H9 (cell line): ENCODE measurements around the gene TFCP2. TPM values are rescaled to one million over a fixed set of nuclear protein-coding genes. Genes with fewer than 3 reads are reported as not detected.

ENCODE experiments used
- DNase-seq: peaks from one replicate; pipeline ENCODE4 v3.0.0-alpha.2; 2017
- H2AFZ ChIP-seq: one replicate; pipeline ENCODE4 v1.6.1; 2013; ENCODE audit warnings: mild to moderate bottlenecking, low read length, control low read depth, moderate library complexity
- H2AK5ac ChIP-seq: 2 replicates; pipeline ENCODE4 v1.6.1; 2013; ENCODE audit warnings: low read length, control low read depth, mixed read lengths; ENCODE audit not compliant: insufficient read length
- H2BK120ac ChIP-seq: one replicate; pipeline ENCODE4 v1.6.1; 2013; ENCODE audit warnings: low read depth, mild to moderate bottlenecking, low read length, control low read depth, inconsistent platforms; ENCODE audit not compliant: poor library complexity, severe bottlenecking
- H2BK12ac ChIP-seq: 2 replicates; pipeline ENCODE4 v1.6.1; 2013; ENCODE audit warnings: low read length, control low read depth, mixed read lengths, low read depth; ENCODE audit not compliant: insufficient read length
- H2BK15ac ChIP-seq: 2 replicates; pipeline ENCODE4 v1.6.1; 2013; ENCODE audit warnings: low read depth, low read length, control low read depth
- H2BK20ac ChIP-seq: one replicate; pipeline ENCODE4 v1.6.1; 2013; ENCODE audit warnings: low read depth, mild to moderate bottlenecking, low read length, control low read depth, inconsistent platforms; ENCODE audit not compliant: poor library complexity, severe bottlenecking
- H2BK5ac ChIP-seq: 2 replicates; pipeline ENCODE4 v1.6.1; 2013; ENCODE audit warnings: low read length, control low read depth, mixed read lengths; ENCODE audit not compliant: insufficient read length
- H3K14ac ChIP-seq: 2 replicates; pipeline ENCODE4 v1.6.1; 2013; ENCODE audit warnings: low read length, control low read depth; ENCODE audit not compliant: insufficient read depth
- H3K18ac ChIP-seq: 2 replicates; pipeline ENCODE4 v1.6.1; 2013; ENCODE audit warnings: low read depth, mild to moderate bottlenecking, mixed read lengths, low read length, control low read depth; ENCODE audit not compliant: insufficient read length
- H3K23ac ChIP-seq: 2 replicates; pipeline ENCODE4 v1.6.1; 2013; ENCODE audit warnings: low read length, control low read depth, mixed read lengths, low read depth; ENCODE audit not compliant: insufficient read length
- H3K23me2 ChIP-seq: 2 replicates; pipeline ENCODE4 v1.6.1; 2013; ENCODE audit warnings: low read depth, mild to moderate bottlenecking, mixed read lengths, low read length, control low read depth; ENCODE audit not compliant: insufficient read length, poor library complexity, severe bottlenecking
- H3K27ac ChIP-seq: 2 replicates; pipeline ENCODE4 v1.5.1; 2013; ENCODE audit warnings: low read length, control low read depth, mixed read lengths, low read depth; ENCODE audit not compliant: insufficient read length
- H3K27me3 ChIP-seq: 2 replicates; pipeline ENCODE4 v1.6.1; 2013; ENCODE audit warnings: low read length, control low read depth, inconsistent platforms; ENCODE audit not compliant: insufficient read depth
- H3K4ac ChIP-seq: 2 replicates; pipeline ENCODE4 v1.6.1; 2013; ENCODE audit warnings: low read depth, mild to moderate bottlenecking, control low read depth, inconsistent platforms, low read length, moderate library complexity
- H3K4me1 ChIP-seq: 2 replicates; pipeline ENCODE4 v1.6.1; 2013; ENCODE audit warnings: low read length, control low read depth, inconsistent platforms; ENCODE audit not compliant: insufficient read depth
- H3K4me2 ChIP-seq: 2 replicates; pipeline ENCODE4 v1.6.1; 2013; ENCODE audit warnings: low read length, control low read depth, mixed read lengths; ENCODE audit not compliant: insufficient read length, insufficient read depth
- H3K56ac ChIP-seq: 2 replicates; pipeline ENCODE4 v1.6.1; 2013; ENCODE audit warnings: low read depth, mild to moderate bottlenecking, mixed read lengths, low read length, control low read depth; ENCODE audit not compliant: insufficient read length
- H3K79me1 ChIP-seq: 2 replicates; pipeline ENCODE4 v1.6.1; 2013; ENCODE audit warnings: low read depth, mild to moderate bottlenecking, moderate library complexity, low read length, control low read depth, inconsistent platforms; ENCODE audit not compliant: insufficient read depth, poor library complexity, severe bottlenecking
- H3K79me2 ChIP-seq: 2 replicates; pipeline ENCODE4 v1.6.1; 2013; ENCODE audit warnings: low read length, control low read depth, inconsistent platforms; ENCODE audit not compliant: insufficient read depth
- H3K9ac ChIP-seq: 2 replicates; pipeline ENCODE4 v1.6.1; 2013; ENCODE audit warnings: low read length, control low read depth, mixed read lengths; ENCODE audit not compliant: insufficient read length; ENCODE audit errors: extremely low read depth
- H3K9me3 ChIP-seq: one replicate; pipeline ENCODE4 v1.6.1; 2013; ENCODE audit warnings: low read depth, low read length, inconsistent platforms; ENCODE audit not compliant: control insufficient read depth
- H3T11ph ChIP-seq: one replicate; pipeline ENCODE4 v1.6.1; 2013; ENCODE audit warnings: mild to moderate bottlenecking, low read length, control low read depth, inconsistent platforms
- H4K20me1 ChIP-seq: one replicate; pipeline ENCODE4 v1.6.1; 2013; ENCODE audit not compliant: control insufficient read depth, insufficient read length, insufficient read depth
- H4K5ac ChIP-seq: 2 replicates; pipeline ENCODE4 v1.6.1; 2013; ENCODE audit warnings: low read depth, mild to moderate bottlenecking, mixed read lengths, low read length, control low read depth; ENCODE audit not compliant: insufficient read length
- H4K8ac ChIP-seq: replicated peaks from 2 replicates; pipeline ENCODE4 v1.6.1; 2013; ENCODE audit warnings: low read length, control low read depth, mixed read lengths, low read depth; ENCODE audit not compliant: insufficient read length
- H4K91ac ChIP-seq: 2 replicates; pipeline ENCODE4 v1.6.1; 2013; ENCODE audit warnings: low read depth, mild to moderate bottlenecking, moderate library complexity, mixed read lengths, low read length, control low read depth; ENCODE audit not compliant: insufficient read length
- H3K27ac Mint-ChIP-seq, 3 experiments: 2 replicates in 2 of 3; 3 replicates in 1 of 3; pipeline ENCODE4 v1.8.0; 2020 to 2021; ENCODE audit warnings: mixed read lengths in 3 of 3, mild to moderate bottlenecking in 1 of 3, moderate library complexity in 1 of 3
- H3K27me3 Mint-ChIP-seq: 2 replicates; pipeline ENCODE4 v1.8.0; 2021; ENCODE audit warnings: low read depth, mild to moderate bottlenecking, moderate library complexity, mixed read lengths
- H3K36me3 Mint-ChIP-seq, 3 experiments: 2 replicates in 2 of 3; 3 replicates in 1 of 3; pipeline ENCODE4 v1.8.0; 2020 to 2021; ENCODE audit warnings: low read depth in 3 of 3, mixed read lengths in 3 of 3; ENCODE audit not compliant: insufficient read depth in 1 of 3
- H3K4me1 Mint-ChIP-seq, 2 experiments: 2 replicates each; pipeline ENCODE4 v1.8.0; 2020; ENCODE audit warnings: mixed read lengths in 2 of 2
- H3K4me3 Mint-ChIP-seq, 2 experiments: 2 replicates in 1 of 2; 3 replicates in 1 of 2; pipeline ENCODE4 v1.8.0; 2020 to 2021; ENCODE audit warnings: mild to moderate bottlenecking in 2 of 2, mixed read lengths in 2 of 2, moderate library complexity in 1 of 2
- H3K9me3 Mint-ChIP-seq, 2 experiments: 2 replicates in 1 of 2; 3 replicates in 1 of 2; pipeline ENCODE4 v1.8.0; 2020; ENCODE audit warnings: mild to moderate bottlenecking in 2 of 2, mixed read lengths in 2 of 2, moderate library complexity in 1 of 2
- WGBS: extraction: QIAGEN DNeasy Blood & Tissue Kit; methylation state at CpG from one replicate; pipeline ENCODE4 v1.1.7; 2013; ENCODE audit warnings: missing lambda C conversion rate, low lambda C conversion rate, mixed read lengths; ENCODE audit not compliant: insufficient read length; ENCODE audit errors: extremely low coverage; 5-methylcytosine and 5-hydroxymethylcytosine counted together
- total RNA-seq: library from RNA; stranded (reverse); gene quantifications from 2 replicates; pipeline ENCODE4 v1.2.1, GENCODE V29; 2021
- TF ChIP-seq, protein P1 (sequence below): fragments of 200-600 bp; sonication (generic); conservative IDR thresholded peaks from 3 replicates; pipeline ENCODE4 v1.8.0; 2021; ENCODE audit warnings: antibody characterized with exemption, mild to moderate bottlenecking

TFCP2 gene
- total RNA-seq, 1 experiment from 2014 or later, result 27.1 TPM

DNA sequence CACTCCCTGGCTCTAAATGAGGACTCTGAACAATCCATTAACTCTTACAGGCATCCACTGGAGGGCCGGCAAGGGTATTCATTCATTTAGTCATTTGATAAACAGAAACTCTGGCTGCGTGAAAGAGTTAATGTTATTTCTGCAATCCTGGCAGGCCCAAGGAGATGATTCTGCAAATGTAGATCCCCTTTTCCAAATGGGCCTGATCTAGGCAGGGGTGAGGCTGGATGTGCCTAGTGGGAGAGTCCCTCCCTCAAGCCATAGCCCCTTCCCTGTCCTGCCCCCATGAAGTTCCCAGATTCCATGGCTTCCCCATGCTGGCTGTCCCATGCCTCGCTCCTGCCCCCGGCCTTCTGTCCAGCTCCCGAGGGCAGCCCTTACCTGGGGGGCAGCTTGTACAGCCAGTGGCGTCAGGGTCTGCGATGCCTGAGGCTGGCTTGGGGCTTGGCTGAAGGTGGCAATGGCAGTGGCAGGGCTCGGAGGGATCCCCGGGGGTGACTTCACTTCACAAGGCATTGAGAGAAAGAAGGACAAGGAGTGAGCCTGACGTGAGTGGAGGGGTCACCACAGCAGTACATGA is 26.5 kb upstream of the TFCP2 start:
- no peak overlapping the region for H4K5ac ChIP-seq
- H3T11ph ChIP-seq, result no peak overlapping the region
- H4K8ac ChIP-seq, result no peak overlapping the region
- no peak overlapping the region for H3K9ac ChIP-seq
- peaks cover 1% of the 10 kb centered on the region; the same call in 1 of the 2 replicates for H3K27me3 Mint-ChIP-seq
- H2AFZ ChIP-seq, result no peak overlapping the region
- H3K27ac ChIP-seq, result no peak overlapping the region
- WGBS, result no CpG with 5 or more reads among the region's 10 CpGs
- H3K56ac ChIP-seq, result no peak overlapping the region
- DNase-seq, result no peak
- no peaks in the 10 kb centered on the region for H3K9me3 ChIP-seq
- H3K9me3 Mint-ChIP-seq, result no peaks in the 10 kb centered on the region
- peaks cover 0 to 4% (median 1%) of the 10 kb centered on the region in 3 experiments; a peak in 3 of 7 replicates for H3K36me3 Mint-ChIP-seq
- no peak overlapping the region for H4K91ac ChIP-seq
- TF ChIP-seq, protein P1, sequence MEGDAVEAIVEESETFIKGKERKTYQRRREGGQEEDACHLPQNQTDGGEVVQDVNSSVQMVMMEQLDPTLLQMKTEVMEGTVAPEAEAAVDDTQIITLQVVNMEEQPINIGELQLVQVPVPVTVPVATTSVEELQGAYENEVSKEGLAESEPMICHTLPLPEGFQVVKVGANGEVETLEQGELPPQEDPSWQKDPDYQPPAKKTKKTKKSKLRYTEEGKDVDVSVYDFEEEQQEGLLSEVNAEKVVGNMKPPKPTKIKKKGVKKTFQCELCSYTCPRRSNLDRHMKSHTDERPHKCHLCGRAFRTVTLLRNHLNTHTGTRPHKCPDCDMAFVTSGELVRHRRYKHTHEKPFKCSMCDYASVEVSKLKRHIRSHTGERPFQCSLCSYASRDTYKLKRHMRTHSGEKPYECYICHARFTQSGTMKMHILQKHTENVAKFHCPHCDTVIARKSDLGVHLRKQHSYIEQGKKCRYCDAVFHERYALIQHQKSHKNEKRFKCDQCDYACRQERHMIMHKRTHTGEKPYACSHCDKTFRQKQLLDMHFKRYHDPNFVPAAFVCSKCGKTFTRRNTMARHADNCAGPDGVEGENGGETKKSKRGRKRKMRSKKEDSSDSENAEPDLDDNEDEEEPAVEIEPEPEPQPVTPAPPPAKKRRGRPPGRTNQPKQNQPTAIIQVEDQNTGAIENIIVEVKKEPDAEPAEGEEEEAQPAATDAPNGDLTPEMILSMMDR, result no peak
- H2BK15ac ChIP-seq, result no peak overlapping the region
- no peak overlapping the region for H3K18ac ChIP-seq
- no peaks in the 10 kb centered on the region for H3K79me1 ChIP-seq
- H2AK5ac ChIP-seq, result no peak overlapping the region
- H4K20me1 ChIP-seq, result no peaks in the 10 kb centered on the region
- H3K79me2 ChIP-seq, result no peaks in the 10 kb centered on the region
- H3K4me3 Mint-ChIP-seq, result no peak overlapping the region
- H3K4me2 ChIP-seq, result no peak overlapping the region
- no peak overlapping the region for H3K14ac ChIP-seq
- H2BK12ac ChIP-seq, result no peak overlapping the region
- H3K23ac ChIP-seq, result no peak overlapping the region
- H3K27ac Mint-ChIP-seq, result no peak overlapping the region
- H3K27me3 ChIP-seq, result no peaks in the 10 kb centered on the region
- no peak overlapping the region for H2BK120ac ChIP-seq
- no peak overlapping the region for H2BK5ac ChIP-seq
- no peak overlapping the region for H3K4ac ChIP-seq
- no peaks in the 10 kb centered on the region; the same call in 1 of the 2 replicates for H3K4me1 ChIP-seq
- no peaks in the 10 kb centered on the region for H3K23me2 ChIP-seq
- H2BK20ac ChIP-seq, result no peak overlapping the region
- no peaks in the 10 kb centered on the region for H3K4me1 Mint-ChIP-seq
